H9 (cell line): Measurements from ENCODE around the gene LCN2. TPM values are rescaled to one million over a fixed set of nuclear protein-coding genes. Genes with fewer than 3 reads are reported as not detected.

Experiments used
- DNase-seq: peaks from one replicate; pipeline ENCODE4 v3.0.0-alpha.2; 2017
- H2AFZ ChIP-seq: one replicate; pipeline ENCODE4 v1.6.1; 2013; ENCODE audit warnings: mild to moderate bottlenecking, low read length, control low read depth, moderate library complexity
- H2AK5ac ChIP-seq: 2 replicates; pipeline ENCODE4 v1.6.1; 2013; ENCODE audit warnings: low read length, control low read depth, mixed read lengths; ENCODE audit not compliant: insufficient read length
- H2BK120ac ChIP-seq: one replicate; pipeline ENCODE4 v1.6.1; 2013; ENCODE audit warnings: low read depth, mild to moderate bottlenecking, low read length, control low read depth, inconsistent platforms; ENCODE audit not compliant: poor library complexity, severe bottlenecking
- H2BK12ac ChIP-seq: 2 replicates; pipeline ENCODE4 v1.6.1; 2013; ENCODE audit warnings: low read length, control low read depth, mixed read lengths, low read depth; ENCODE audit not compliant: insufficient read length
- H2BK15ac ChIP-seq: 2 replicates; pipeline ENCODE4 v1.6.1; 2013; ENCODE audit warnings: low read depth, low read length, control low read depth
- H2BK20ac ChIP-seq: one replicate; pipeline ENCODE4 v1.6.1; 2013; ENCODE audit warnings: low read depth, mild to moderate bottlenecking, low read length, control low read depth, inconsistent platforms; ENCODE audit not compliant: poor library complexity, severe bottlenecking
- H2BK5ac ChIP-seq: 2 replicates; pipeline ENCODE4 v1.6.1; 2013; ENCODE audit warnings: low read length, control low read depth, mixed read lengths; ENCODE audit not compliant: insufficient read length
- H3K14ac ChIP-seq: 2 replicates; pipeline ENCODE4 v1.6.1; 2013; ENCODE audit warnings: low read length, control low read depth; ENCODE audit not compliant: insufficient read depth
- H3K18ac ChIP-seq: 2 replicates; pipeline ENCODE4 v1.6.1; 2013; ENCODE audit warnings: low read depth, mild to moderate bottlenecking, mixed read lengths, low read length, control low read depth; ENCODE audit not compliant: insufficient read length
- H3K23ac ChIP-seq: 2 replicates; pipeline ENCODE4 v1.6.1; 2013; ENCODE audit warnings: low read length, control low read depth, mixed read lengths, low read depth; ENCODE audit not compliant: insufficient read length
- H3K23me2 ChIP-seq: 2 replicates; pipeline ENCODE4 v1.6.1; 2013; ENCODE audit warnings: low read depth, mild to moderate bottlenecking, mixed read lengths, low read length, control low read depth; ENCODE audit not compliant: insufficient read length, poor library complexity, severe bottlenecking
- H3K27ac ChIP-seq: 2 replicates; pipeline ENCODE4 v1.5.1; 2013; ENCODE audit warnings: low read length, control low read depth, mixed read lengths, low read depth; ENCODE audit not compliant: insufficient read length
- H3K27me3 ChIP-seq: 2 replicates; pipeline ENCODE4 v1.6.1; 2013; ENCODE audit warnings: low read length, control low read depth, inconsistent platforms; ENCODE audit not compliant: insufficient read depth
- H3K4ac ChIP-seq: 2 replicates; pipeline ENCODE4 v1.6.1; 2013; ENCODE audit warnings: low read depth, mild to moderate bottlenecking, control low read depth, inconsistent platforms, low read length, moderate library complexity
- H3K4me1 ChIP-seq: 2 replicates; pipeline ENCODE4 v1.6.1; 2013; ENCODE audit warnings: low read length, control low read depth, inconsistent platforms; ENCODE audit not compliant: insufficient read depth
- H3K4me2 ChIP-seq: 2 replicates; pipeline ENCODE4 v1.6.1; 2013; ENCODE audit warnings: low read length, control low read depth, mixed read lengths; ENCODE audit not compliant: insufficient read length, insufficient read depth
- H3K56ac ChIP-seq: 2 replicates; pipeline ENCODE4 v1.6.1; 2013; ENCODE audit warnings: low read depth, mild to moderate bottlenecking, mixed read lengths, low read length, control low read depth; ENCODE audit not compliant: insufficient read length
- H3K79me1 ChIP-seq: 2 replicates; pipeline ENCODE4 v1.6.1; 2013; ENCODE audit warnings: low read depth, mild to moderate bottlenecking, moderate library complexity, low read length, control low read depth, inconsistent platforms; ENCODE audit not compliant: insufficient read depth, poor library complexity, severe bottlenecking
- H3K79me2 ChIP-seq: 2 replicates; pipeline ENCODE4 v1.6.1; 2013; ENCODE audit warnings: low read length, control low read depth, inconsistent platforms; ENCODE audit not compliant: insufficient read depth
- H3K9ac ChIP-seq: 2 replicates; pipeline ENCODE4 v1.6.1; 2013; ENCODE audit warnings: low read length, control low read depth, mixed read lengths; ENCODE audit not compliant: insufficient read length; ENCODE audit errors: extremely low read depth
- H3K9me3 ChIP-seq: one replicate; pipeline ENCODE4 v1.6.1; 2013; ENCODE audit warnings: low read depth, low read length, inconsistent platforms; ENCODE audit not compliant: control insufficient read depth
- H3T11ph ChIP-seq: one replicate; pipeline ENCODE4 v1.6.1; 2013; ENCODE audit warnings: mild to moderate bottlenecking, low read length, control low read depth, inconsistent platforms
- H4K20me1 ChIP-seq: one replicate; pipeline ENCODE4 v1.6.1; 2013; ENCODE audit not compliant: control insufficient read depth, insufficient read length, insufficient read depth
- H4K5ac ChIP-seq: 2 replicates; pipeline ENCODE4 v1.6.1; 2013; ENCODE audit warnings: low read depth, mild to moderate bottlenecking, mixed read lengths, low read length, control low read depth; ENCODE audit not compliant: insufficient read length
- H4K8ac ChIP-seq: replicated peaks from 2 replicates; pipeline ENCODE4 v1.6.1; 2013; ENCODE audit warnings: low read length, control low read depth, mixed read lengths, low read depth; ENCODE audit not compliant: insufficient read length
- H4K91ac ChIP-seq: 2 replicates; pipeline ENCODE4 v1.6.1; 2013; ENCODE audit warnings: low read depth, mild to moderate bottlenecking, moderate library complexity, mixed read lengths, low read length, control low read depth; ENCODE audit not compliant: insufficient read length
- H3K27ac Mint-ChIP-seq, 3 experiments: 2 replicates in 2 of 3; 3 replicates in 1 of 3; pipeline ENCODE4 v1.8.0; 2020 to 2021; ENCODE audit warnings: mixed read lengths in 3 of 3, mild to moderate bottlenecking in 1 of 3, moderate library complexity in 1 of 3
- H3K27me3 Mint-ChIP-seq: 2 replicates; pipeline ENCODE4 v1.8.0; 2021; ENCODE audit warnings: low read depth, mild to moderate bottlenecking, moderate library complexity, mixed read lengths
- H3K36me3 Mint-ChIP-seq, 3 experiments: 2 replicates in 2 of 3; 3 replicates in 1 of 3; pipeline ENCODE4 v1.8.0; 2020 to 2021; ENCODE audit warnings: low read depth in 3 of 3, mixed read lengths in 3 of 3; ENCODE audit not compliant: insufficient read depth in 1 of 3
- H3K4me1 Mint-ChIP-seq, 2 experiments: 2 replicates each; pipeline ENCODE4 v1.8.0; 2020; ENCODE audit warnings: mixed read lengths in 2 of 2
- H3K4me3 Mint-ChIP-seq, 2 experiments: 2 replicates in 1 of 2; 3 replicates in 1 of 2; pipeline ENCODE4 v1.8.0; 2020 to 2021; ENCODE audit warnings: mild to moderate bottlenecking in 2 of 2, mixed read lengths in 2 of 2, moderate library complexity in 1 of 2
- H3K9me3 Mint-ChIP-seq, 2 experiments: 2 replicates in 1 of 2; 3 replicates in 1 of 2; pipeline ENCODE4 v1.8.0; 2020; ENCODE audit warnings: mild to moderate bottlenecking in 2 of 2, mixed read lengths in 2 of 2, moderate library complexity in 1 of 2
- CTCF ChIP-seq: fragments of 200-600 bp; sonication (generic); conservative IDR thresholded peaks from 3 replicates; pipeline ENCODE4 v1.8.0; 2021; ENCODE audit warnings: antibody characterized with exemption, mild to moderate bottlenecking
- WGBS: extraction: QIAGEN DNeasy Blood & Tissue Kit; methylation state at CpG from one replicate; pipeline ENCODE4 v1.1.7; 2013; ENCODE audit warnings: missing lambda C conversion rate, low lambda C conversion rate, mixed read lengths; ENCODE audit not compliant: insufficient read length; ENCODE audit errors: extremely low coverage; 5-methylcytosine and 5-hydroxymethylcytosine counted together
- total RNA-seq: library from RNA; stranded (reverse); gene quantifications from 2 replicates; pipeline ENCODE4 v1.2.1, GENCODE V29; 2021

LCN2 gene
- total RNA-seq, 1 experiment from 2014 or later, result not detected

GRCh38 chr9:128144239-128145181 lies 4.7 kb upstream of the LCN2 start:
- H2BK20ac ChIP-seq, result no peak overlapping the region
- no peak overlapping the region for H4K91ac ChIP-seq
- no peak overlapping the region for H4K8ac ChIP-seq
- no peaks in the 10 kb centered on the region for H3K79me1 ChIP-seq
- Mint-ChIP-seq H3K36me3 (no peaks in the 10 kb centered on the region), H3K27me3 (peaks cover 1% of the 10 kb centered on the region; the same call in 1 of the 2 replicates), H3K9me3 (no peaks in the 10 kb centered on the region), H3K27ac (no peak overlapping the region), H3K4me1 (peaks cover 6% of the 10 kb centered on the region in 2 experiments; a peak in 3 of 4 replicates), H3K4me3 (no peak overlapping the region)
- no peak overlapping the region for H3K9ac ChIP-seq
- no peaks in the 10 kb centered on the region for H3K23me2 ChIP-seq
- no peaks in the 10 kb centered on the region for H4K20me1 ChIP-seq
- H2BK15ac ChIP-seq, result no peak overlapping the region
- H4K5ac ChIP-seq, result no peak overlapping the region
- H3K9me3 ChIP-seq, result no peaks in the 10 kb centered on the region
- no peak overlapping the region for H3K56ac ChIP-seq
- no peak for DNase-seq
- H3K27me3 ChIP-seq, result no peaks in the 10 kb centered on the region
- no peak overlapping the region for H2AFZ ChIP-seq
- no peak overlapping the region for H2BK5ac ChIP-seq
- H3K4ac ChIP-seq, result no peak overlapping the region
- H3K23ac ChIP-seq, result no peak overlapping the region
- no peaks in the 10 kb centered on the region for H3K79me2 ChIP-seq
- no peaks in the 10 kb centered on the region for H3K4me1 ChIP-seq
- no peak overlapping the region for H2BK12ac ChIP-seq
- TF ChIP-seq CTCF, result no peak
- WGBS, result no CpG with 5 or more reads among the region's 22 CpGs
- H3K18ac ChIP-seq, result no peak overlapping the region
- H3T11ph ChIP-seq, result no peak overlapping the region
- no peak overlapping the region for H2BK120ac ChIP-seq
- no peak overlapping the region for H3K27ac ChIP-seq
- H3K14ac ChIP-seq, result no peak overlapping the region; the same call in 1 of the 2 replicates
- H2AK5ac ChIP-seq, result no peak overlapping the region
- no peak overlapping the region for H3K4me2 ChIP-seq
